ENCODE results near the gene REL.

DNA sequence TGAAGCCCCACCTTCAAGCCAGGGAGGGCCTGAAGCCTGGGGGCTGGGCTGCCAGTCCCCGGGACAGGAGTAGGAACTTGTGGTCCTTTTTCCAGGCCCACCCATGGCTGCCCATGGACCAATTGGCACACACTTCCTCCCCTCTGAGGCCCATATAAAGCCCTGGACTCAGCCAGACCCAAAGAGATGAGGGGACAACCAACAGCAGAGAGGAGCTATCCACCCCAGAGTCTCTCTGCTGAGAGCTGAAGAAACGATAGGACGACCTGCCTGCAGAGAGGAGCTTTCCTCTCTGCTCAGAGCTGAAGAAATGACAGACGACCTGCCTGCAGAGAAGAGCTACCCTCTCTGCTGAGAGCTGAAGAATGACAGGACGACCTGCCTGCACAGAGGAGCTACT, 92.3 kb downstream of the REL start:
- TF ChIP-seq POLR2A (IDR thresholded peaks at IDR 0.05), result no peak
- no peak for TF ChIP-seq CTCF (IDR thresholded peaks at IDR 0.05)

Data from tibial nerve (tissue), 3 donors.